HG02798 (cell line): ENCODE data around the gene SPOCK2.

ENCODE experiments used
- ATAC-seq: cut with Tn5 transposase; IDR thresholded peaks from one replicate; pipeline ENCODE4 v1.9.1; 2021; ENCODE audit warnings: mild to moderate bottlenecking; ENCODE audit not compliant: unreplicated experiment, poor library complexity

The SPOCK2 gene

DNA sequence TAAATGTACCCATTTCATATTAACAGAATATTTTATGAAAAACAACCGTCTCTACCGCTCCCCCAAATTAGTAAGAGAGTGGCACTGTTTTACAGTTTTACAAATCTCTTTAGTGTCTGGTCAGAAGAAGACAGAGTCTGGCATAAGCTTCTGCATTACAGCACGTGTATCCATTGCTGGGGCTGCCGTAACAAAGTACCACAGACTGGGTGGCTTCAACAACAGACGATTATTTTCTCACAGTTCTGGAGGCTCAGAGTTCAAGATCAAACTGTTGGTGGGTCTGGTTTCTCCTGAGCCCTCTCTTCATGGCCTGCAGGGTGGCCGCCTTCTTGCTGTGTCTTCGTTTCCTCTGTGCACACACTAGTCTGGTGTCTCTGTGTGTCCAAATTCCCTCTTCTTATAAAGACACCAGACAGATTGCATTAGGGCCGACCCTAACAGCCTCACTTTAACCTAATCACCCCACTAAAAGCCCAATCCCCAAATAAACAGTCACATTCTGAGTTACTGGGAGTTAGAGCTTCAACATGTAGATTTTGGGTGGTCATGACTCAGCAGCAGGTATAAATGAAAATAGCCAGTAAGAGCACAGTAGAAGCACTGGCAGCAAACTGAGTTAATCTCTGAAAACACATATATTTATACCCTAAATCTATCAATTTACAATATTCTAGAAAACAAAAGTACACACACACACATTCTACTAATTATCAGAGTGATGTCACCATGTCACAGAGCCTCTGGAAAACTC is 4.0 kb upstream of the SPOCK2 start:
- no peak for ATAC-seq

- no peak for ATAC-seq
Observed at GRCh38 chr10:72090326-72090725, 2.0 kb upstream of the SPOCK2 start.

DNA sequence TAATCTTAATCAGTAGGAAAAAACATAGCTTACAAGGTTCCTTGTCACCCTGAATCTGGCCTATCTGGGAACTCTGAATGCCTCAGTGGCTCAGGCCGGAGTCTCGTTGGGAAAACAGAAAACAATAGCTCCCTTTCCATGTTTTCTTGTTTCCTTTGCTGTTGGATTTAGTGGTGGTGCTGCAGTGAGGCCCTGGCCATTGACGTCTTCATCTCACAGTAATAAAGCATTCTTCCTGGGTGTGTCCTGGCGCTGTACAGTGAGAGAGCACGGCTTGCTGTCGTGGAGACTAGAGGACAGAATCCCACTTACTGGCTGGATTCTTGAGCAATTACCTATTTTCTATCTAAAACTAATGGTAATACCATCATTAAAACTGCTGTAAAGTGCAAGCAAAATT is 1.3 kb upstream of the SPOCK2 start:
- ATAC-seq, result no peak

GRCh38 chr10:72088889-72089575 is 681 bp upstream of the SPOCK2 start:
- ATAC-seq, result no peak

DNA sequence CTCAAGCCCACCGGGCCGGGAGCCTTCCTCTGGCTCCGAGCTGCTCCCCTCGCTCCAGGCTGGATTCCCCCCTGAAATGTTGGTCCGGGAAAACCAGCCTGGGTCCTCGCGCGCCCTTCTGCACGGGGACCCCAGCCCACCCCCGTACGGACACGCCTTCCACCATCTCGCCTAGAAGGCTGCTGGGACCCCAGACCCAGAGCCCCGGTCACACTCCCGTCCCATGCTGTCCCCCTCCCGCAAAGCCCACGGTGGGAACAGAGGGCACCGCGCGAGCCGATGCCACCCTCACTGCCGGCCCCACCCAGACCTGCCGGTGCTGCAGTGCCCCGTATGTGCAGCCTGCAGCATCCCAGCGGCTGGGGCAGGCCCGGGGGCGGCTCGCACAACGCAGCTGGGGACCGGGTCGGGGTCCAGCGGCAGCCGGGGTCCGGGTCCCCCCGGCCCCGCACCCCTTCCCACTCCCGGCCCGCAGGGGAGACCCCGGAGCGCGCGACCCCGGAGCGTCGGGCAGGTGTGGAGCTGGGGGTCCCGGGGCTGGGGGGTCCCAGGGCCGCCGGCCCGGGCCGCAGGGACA is 871 bp downstream of the SPOCK2 start:
- ATAC-seq, result no peak

- ATAC-seq, result no peak
Observed at GRCh38 chr10:72086466-72087391, 1.6 kb downstream of the SPOCK2 start.

DNA sequence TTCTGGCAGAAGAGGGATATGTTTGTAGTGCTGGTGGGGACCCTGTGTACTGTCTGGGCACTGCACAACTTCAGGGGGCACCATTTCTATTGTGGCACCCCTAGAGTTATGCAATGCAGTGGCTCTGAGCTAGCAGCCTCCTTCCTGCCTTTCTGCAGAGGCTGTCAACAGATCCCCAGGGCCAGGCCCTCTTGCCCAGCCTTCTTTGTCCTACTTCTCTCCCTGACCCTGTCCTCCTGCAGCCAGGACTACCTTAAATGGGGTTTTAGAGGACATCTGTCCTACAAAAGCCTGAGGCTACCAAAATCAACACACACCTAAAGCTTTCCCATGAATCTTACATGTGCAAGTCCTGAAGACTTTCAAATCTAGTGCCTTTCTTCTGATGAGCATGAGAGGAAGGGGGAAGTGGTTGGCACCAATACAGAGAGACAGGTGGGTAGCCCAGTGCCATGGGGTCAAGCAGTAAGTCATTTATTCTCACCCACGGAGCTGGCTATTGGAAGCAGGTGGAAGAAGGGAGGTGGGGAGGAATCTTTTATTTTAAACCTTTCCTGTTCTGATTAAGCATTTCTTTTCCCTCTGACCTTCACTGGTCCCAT is 2.4 kb downstream of the SPOCK2 start:
- no peak for ATAC-seq

GRCh38 chr10:72085166-72085565 is 3.2 kb downstream of the SPOCK2 start:
- no peak for ATAC-seq

GRCh38 chr10:72083790-72084459 is 4.4 kb downstream of the SPOCK2 start:
- no peak for ATAC-seq

GRCh38 chr10:72082856-72083789 is 5.2 kb downstream of the SPOCK2 start:
- ATAC-seq, result no peak

DNA sequence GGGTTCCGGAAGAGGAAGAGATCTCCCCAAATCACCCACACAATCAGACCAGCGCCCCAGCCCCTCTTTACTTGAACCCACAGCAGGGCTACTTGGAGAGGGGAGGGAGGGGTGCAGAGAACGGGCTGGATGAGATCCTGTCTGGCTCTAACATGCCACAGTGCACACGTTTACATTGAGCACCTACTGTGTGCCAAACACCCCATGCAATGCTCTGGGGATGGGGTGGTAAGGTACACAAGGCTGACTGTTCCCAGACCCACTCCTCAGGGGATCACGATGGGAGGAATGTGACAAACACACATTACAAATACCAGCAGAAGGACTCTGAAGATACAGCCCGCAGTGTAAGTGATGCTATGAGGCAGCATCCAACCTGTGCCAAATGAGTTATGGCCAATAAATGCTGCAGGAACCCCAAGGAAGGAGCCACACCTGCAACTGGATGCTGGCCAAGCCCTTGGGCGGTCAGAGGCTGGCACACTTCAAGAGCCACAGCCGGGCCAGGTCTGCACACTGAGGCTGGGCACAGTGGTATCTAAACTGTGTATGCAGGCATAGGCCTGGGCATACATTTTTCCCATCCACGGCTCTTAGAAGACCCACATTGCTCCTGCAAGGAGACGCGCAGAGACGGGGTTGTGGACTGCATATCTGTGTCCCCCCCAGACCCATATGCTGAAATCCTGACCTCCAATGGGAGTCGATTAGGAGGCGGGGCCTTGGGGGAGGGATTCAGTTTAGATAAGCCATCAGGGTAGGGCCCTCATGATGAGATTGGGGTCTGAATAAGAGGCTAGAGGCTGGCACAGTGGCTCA is 6.4 kb downstream of the SPOCK2 start:
- no peak for ATAC-seq

- ATAC-seq, result no peak
Observed at GRCh38 chr10:72081210-72081609, 7.1 kb downstream of the SPOCK2 start.

DNA sequence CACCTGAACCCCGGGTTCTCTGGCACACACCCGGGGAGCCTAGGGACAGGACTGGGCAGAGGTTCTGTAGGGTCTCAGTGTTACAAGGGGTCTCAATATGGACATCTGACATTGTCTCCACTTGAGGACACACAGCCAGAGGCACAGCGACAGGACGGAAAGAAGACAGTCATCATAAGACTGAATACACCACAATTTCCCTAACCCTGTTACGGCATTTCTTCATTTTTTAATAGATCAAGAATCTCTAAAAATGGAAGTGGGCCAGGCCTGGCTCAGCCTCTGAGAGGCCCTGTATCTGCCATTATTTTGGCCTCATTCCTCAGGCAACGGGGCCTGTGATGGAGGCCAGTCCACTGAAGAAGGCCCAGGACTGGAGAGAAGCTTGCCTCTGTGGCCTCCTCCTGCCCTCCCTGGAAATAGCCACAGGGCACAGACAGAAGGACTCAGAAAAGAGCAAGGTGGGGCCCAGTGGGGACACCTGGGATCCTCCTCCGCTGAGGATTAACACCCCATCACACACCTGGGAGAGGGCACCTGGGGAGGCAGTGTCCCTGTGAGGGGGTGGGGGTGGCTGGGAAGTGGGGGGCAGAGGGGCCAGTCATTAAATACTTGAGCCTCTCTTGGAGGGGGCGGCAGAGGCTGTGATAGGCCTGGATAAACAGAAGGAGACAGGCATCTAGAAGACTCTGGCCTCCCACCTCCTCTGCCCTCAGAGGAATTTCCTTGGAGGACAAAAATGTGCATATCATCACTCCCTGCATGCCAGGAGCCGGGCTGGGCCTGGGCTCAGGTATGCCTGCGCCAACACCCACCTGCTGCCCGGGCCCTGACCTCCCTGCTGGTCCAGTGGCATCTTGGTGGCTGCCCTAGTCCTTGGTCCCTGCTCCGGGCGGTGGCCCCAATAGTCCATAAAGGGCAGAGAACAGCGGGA is 8.0 kb downstream of the SPOCK2 start:
- ATAC-seq, result no peak

DNA sequence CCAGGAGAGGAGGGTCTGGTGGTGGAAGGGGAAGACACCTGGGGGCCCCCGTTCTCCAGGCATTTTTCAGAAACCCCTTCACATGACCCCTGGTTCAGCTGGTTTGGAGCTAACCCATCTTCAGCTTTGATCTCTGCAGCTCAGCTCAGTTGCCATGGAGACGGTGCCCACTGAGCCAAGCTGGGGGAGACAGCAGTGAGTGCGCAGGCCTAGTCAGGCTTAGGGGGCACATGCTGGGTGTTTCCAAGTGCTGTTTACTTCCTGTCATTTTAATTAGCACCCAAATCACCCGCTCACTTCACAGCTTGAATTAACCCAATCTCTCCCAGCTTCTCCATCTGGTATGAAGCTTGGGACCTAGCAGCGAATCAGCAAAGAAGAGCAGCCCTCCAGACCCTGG is 9.0 kb downstream of the SPOCK2 start:
- ATAC-seq, result no peak

DNA sequence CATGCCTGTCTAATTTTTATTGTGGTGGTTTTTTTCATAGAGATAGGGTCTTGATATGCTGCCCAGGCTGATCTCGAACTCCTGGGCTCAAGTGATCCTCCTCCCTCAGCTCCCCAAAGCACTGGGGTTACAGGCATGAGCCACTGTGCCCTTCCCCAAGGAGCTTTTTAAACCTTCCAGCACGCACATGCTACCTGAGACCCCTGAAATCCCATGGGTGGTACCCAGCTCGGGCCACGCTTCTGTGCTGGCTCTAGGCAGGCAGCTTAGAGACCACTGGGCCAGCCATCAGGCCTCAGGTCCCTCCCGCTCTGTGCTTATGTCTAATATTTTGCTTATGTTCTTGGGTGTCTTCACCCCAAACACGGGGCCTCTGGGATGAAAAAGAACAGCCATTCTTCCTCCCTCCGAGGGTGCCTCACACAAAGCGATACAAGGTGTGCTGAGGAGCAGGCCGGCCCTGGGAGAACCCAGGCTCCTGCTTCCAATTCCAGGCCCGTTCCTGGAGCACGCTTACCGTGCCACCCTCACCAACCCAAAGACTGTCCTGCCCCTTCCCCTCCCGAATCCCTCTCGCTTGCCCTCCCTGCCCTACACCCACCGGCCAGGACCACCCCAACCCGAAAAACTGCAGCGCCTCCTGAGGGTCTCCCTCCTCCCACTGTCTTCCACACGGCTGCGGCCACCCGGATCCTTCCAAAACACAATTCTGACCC is 10.9 kb downstream of the SPOCK2 start:
- no peak for ATAC-seq

GRCh38 chr10:72076756-72077155 is 11.6 kb downstream of the SPOCK2 start:
- ATAC-seq, result no peak
